ENCODE data around the gene HTR4.

The HTR4 gene

GRCh38 chr5:148558892-148559291 lies 95.4 kb downstream of the HTR4 start:
- DNase-seq (ENCODE audit: extremely low spot score): no peak
- ChIA-PET CTCF (no interaction called here), POLR2A (no interaction called here)
- TF ChIP-seq, protein P1, sequence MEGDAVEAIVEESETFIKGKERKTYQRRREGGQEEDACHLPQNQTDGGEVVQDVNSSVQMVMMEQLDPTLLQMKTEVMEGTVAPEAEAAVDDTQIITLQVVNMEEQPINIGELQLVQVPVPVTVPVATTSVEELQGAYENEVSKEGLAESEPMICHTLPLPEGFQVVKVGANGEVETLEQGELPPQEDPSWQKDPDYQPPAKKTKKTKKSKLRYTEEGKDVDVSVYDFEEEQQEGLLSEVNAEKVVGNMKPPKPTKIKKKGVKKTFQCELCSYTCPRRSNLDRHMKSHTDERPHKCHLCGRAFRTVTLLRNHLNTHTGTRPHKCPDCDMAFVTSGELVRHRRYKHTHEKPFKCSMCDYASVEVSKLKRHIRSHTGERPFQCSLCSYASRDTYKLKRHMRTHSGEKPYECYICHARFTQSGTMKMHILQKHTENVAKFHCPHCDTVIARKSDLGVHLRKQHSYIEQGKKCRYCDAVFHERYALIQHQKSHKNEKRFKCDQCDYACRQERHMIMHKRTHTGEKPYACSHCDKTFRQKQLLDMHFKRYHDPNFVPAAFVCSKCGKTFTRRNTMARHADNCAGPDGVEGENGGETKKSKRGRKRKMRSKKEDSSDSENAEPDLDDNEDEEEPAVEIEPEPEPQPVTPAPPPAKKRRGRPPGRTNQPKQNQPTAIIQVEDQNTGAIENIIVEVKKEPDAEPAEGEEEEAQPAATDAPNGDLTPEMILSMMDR (IDR thresholded peaks at IDR 0.05; ENCODE audit: control extremely low read depth, extremely low read depth, low read depth, missing control alignments): no peak

DNA sequence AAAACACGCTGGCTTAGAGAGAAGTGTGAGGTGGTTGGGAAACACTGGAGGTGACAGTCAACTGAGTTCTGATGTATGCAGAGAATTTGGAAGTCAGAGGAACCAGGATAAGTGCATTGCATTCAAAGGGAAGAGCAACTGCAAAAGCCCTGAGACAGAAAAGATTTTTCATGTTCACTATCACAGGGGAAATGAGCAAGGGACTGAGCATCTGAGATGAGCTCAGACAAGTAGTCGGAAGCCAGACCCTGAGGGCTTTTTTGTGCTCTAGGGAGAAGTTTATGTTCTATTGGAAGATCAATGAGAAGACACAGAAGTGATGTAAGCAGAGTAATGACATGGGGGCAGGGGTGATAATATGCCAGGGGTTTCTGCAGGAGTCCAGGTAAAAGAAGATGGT lies 97.5 kb downstream of the HTR4 start:
- POLR2A ChIA-PET: no interaction called here
- CTCF ChIA-PET: no interaction called here
- no peak for DNase-seq (ENCODE audit: extremely low spot score)
- TF ChIP-seq, protein P1 (IDR thresholded peaks at IDR 0.05; ENCODE audit: control extremely low read depth, extremely low read depth, low read depth, missing control alignments): no peak

DNA sequence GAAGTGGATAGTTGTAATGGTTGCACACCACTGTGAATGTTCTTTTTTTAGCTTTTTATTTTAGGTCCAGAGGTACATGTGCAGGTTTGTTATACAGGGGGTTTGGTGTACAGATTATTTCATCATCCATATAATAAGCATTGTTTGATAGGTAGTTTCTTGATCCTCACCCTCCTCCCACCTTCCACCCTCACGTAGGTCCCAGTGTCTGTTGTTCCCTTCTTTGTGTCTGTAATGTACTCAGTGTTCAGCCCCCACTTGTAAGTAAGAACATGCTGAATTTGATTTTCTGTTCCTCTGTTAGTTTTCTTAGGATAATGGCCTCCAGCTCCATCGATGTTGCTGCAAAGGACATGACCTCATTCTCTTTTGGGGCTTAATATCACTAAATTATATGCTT lies 99.7 kb downstream of the HTR4 start:
- POLR2A ChIA-PET: no interaction called here
- no peak for DNase-seq (ENCODE audit: extremely low spot score)
- TF ChIP-seq, protein P1 (IDR thresholded peaks at IDR 0.05; ENCODE audit: control extremely low read depth, extremely low read depth, low read depth, missing control alignments): no peak
- CTCF ChIA-PET: interaction anchor here (1.5 kb wide), 1 partner anchor 8 kb away, joined by 5 read pairs; no protein-coding TSS in a partner anchor

DNA sequence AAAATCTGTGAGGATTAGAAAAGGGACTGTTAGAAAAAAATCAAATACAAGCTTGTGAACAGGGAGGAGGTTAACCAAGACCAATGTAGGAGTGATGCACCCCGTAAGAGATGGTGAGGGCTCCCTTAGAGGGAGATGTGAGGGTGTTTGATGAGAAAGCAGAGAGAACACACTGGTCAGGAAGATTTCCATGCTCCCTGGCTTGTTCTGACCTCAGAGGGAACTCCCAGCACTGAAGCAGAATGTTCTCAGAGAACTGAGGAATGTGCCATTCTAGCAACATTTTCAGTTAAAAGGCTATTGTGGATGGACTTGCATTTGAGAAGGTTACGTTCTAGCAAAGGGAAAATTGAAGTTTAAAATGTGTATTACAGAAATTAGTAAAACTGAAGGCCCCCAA lies 110.6 kb downstream of the HTR4 start:
- POLR2A ChIA-PET: no interaction called here
- DNase-seq (ENCODE audit: extremely low spot score): no peak
- CTCF ChIA-PET: interaction anchor here (1.4 kb wide), 1 partner anchor 78 kb away, joined by 3 read pairs; no protein-coding TSS in a partner anchor
- TF ChIP-seq, protein P1 (IDR thresholded peaks at IDR 0.05; ENCODE audit: control extremely low read depth, extremely low read depth, low read depth, missing control alignments): no peak

DNA sequence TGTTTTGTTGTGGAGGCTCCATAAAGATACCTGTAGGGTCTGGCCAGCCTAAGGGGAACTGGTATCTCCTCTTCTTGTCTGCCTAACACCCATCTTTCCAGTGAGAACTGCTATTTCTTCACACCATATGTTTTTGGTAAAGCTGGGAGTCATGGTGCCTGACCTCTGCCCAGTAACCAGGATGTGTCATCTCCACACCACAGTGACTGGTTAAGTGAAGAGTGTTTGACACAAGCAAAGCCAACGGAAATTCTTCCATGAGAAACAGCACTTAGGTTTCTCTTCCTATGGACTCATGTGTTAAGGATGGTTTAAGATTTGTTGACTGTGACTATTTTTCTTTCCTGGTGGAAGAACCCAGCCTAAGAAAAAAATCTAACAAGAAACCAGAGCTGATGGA lies 111.5 kb downstream of the HTR4 start:
- POLR2A ChIA-PET: no interaction called here
- CTCF ChIA-PET: no interaction called here
- no peak for DNase-seq (ENCODE audit: extremely low spot score)
- TF ChIP-seq, protein P1 (IDR thresholded peaks at IDR 0.05; ENCODE audit: control extremely low read depth, extremely low read depth, low read depth, missing control alignments): no peak

- CTCF ChIA-PET: no interaction called here
- no peak for DNase-seq (ENCODE audit: extremely low spot score)
- TF ChIP-seq, protein P1 (IDR thresholded peaks at IDR 0.05; ENCODE audit: control extremely low read depth, extremely low read depth, low read depth, missing control alignments): no peak
- POLR2A ChIA-PET: no interaction called here
These were observed 113.1 kb downstream of the HTR4 start for GRCh38 chr5:148541054-148541835.

Data from GM10248 (cell line).